HCT116 (cell line): ENCODE data around the gene SLC29A1. TPM values are rescaled to one million over a fixed set of nuclear protein-coding genes. Genes with fewer than 3 reads are reported as not detected.

ENCODE experiments used
- ATAC-seq: fragments of 200-7000 bp; cut with Tn5 transposase; 2 replicates; pipeline ENCODE4 v1.9.1; 2020; ENCODE audit warnings: mild to moderate bottlenecking, moderate library complexity
- BruUV-seq: library from RNA; stranded (reverse); fragments of 400-500 nt; replicated peaks from 2 replicates; lab custom pipeline; 2021; lab: Mats Ljungman, UMichigan
- CTCF ChIA-PET: fragments of 300-600 bp; sonication (Branson Sonifier 250); formaldehyde crosslinking; loops from one replicate; lab custom pipeline; 2021; ENCODE audit warnings: antibody characterized with exemption; lab: Charles Lee
- POLR2A ChIA-PET: fragments of 300-600, 350-600 bp; sonication (Branson Sonifier 250); formaldehyde crosslinking; loops from one replicate; lab custom pipeline; 2021; ENCODE audit warnings: antibody characterized with exemption; lab: Charles Lee
- RAD21 ChIA-PET, 2 experiments: fragments of 300-600 bp; sonication (Branson Sonifier 250); formaldehyde crosslinking; loops; one replicate each; lab custom pipeline; 2023; ENCODE audit warnings: low total read pairs in 2 of 2; ENCODE audit not compliant: uncharacterized antibody in 2 of 2, unreplicated experiment in 2 of 2, low non-redundant PET in 1 of 2; lab: Charles Lee
- DNase-seq: peaks from one replicate; pipeline ENCODE4 v3.0.0-alpha.2; 2010; ENCODE audit warnings: low read depth, low spot score
- H2AFZ ChIP-seq: fragments of 200-600 bp; shearing (Covaris generic), sonication (generic); 2 replicates; pipeline ENCODE4 v1.6.1; 2017; ENCODE audit warnings: low read depth, mixed run types, mixed read lengths, antibody characterized with exemption, low read length; ENCODE audit not compliant: poor library complexity, severe bottlenecking
- H3K27ac ChIP-seq: 2 replicates; pipeline ENCODE4 v1.5.1; 2012; ENCODE audit warnings: low read depth, low read length
- H3K27me3 ChIP-seq: fragments of 200-600 bp; sonication (generic); 2 replicates; pipeline ENCODE4 v1.6.1; 2016; ENCODE audit warnings: mixed run types, low read length, mixed read lengths; ENCODE audit not compliant: insufficient read depth
- H3K36me3 ChIP-seq, 2 experiments: fragments of 200-500 bp in 1 of 2; fragments of 200-600 bp in 1 of 2; sonication (Bioruptor generic) in 1 of 2; sonication (generic) in 1 of 2; 2 replicates each; pipeline versions ENCODE4 v1.5.1 to v1.6.1; 2014 to 2016; ENCODE audit warnings: low read length in 2 of 2, inconsistent platforms in 1 of 2, mixed read lengths in 1 of 2, mixed run types in 1 of 2; ENCODE audit not compliant: insufficient read depth in 2 of 2, control insufficient read depth in 1 of 2
- H3K4me1 ChIP-seq, 2 experiments: fragments of 200-600 bp in 1 of 2; sonication (generic) in 1 of 2; 2 replicates each; pipeline versions ENCODE4 v1.5.1 to v1.6.1; 2012 to 2017; ENCODE audit warnings: low read length in 2 of 2, inconsistent platforms in 1 of 2, mild to moderate bottlenecking in 1 of 2, mixed read lengths in 1 of 2, mixed run types in 1 of 2, moderate library complexity in 1 of 2; ENCODE audit not compliant: insufficient read depth in 2 of 2, control insufficient read depth in 1 of 2
- H3K4me2 ChIP-seq: fragments of 200-600 bp; sonication (generic); 2 replicates; pipeline ENCODE4 v1.6.1; 2017; ENCODE audit warnings: mixed run types, low read length, mixed read lengths
- H3K4me3 ChIP-seq, 2 experiments: fragments of 200-600 bp in 1 of 2; sonication (generic) in 1 of 2; replicated peaks in 1 of 2; 2 replicates each; pipeline ENCODE4 v1.5.1; 2011 to 2016; ENCODE audit warnings: low read length in 2 of 2, control low read depth in 1 of 2, low read depth in 1 of 2, mild to moderate bottlenecking in 1 of 2, mixed read lengths in 1 of 2, mixed run types in 1 of 2
- H3K79me2 ChIP-seq: fragments of 200-600 bp; sonication (generic); 2 replicates; pipeline ENCODE4 v1.6.1; 2017; ENCODE audit warnings: mild to moderate bottlenecking, mixed run types, low read length, moderate library complexity, mixed read lengths; ENCODE audit not compliant: insufficient read depth
- H3K9ac ChIP-seq: fragments of 200-600 bp; sonication (generic); 2 replicates; pipeline ENCODE4 v1.6.1; 2016; ENCODE audit warnings: low read length, mixed read lengths
- H3K9me2 ChIP-seq: fragments of 200-600 bp; sonication (generic), shearing (Covaris generic); 2 replicates; pipeline ENCODE4 v1.6.1; 2017; ENCODE audit warnings: mixed run types, mild to moderate bottlenecking, moderate library complexity; ENCODE audit not compliant: insufficient read depth
- H3K9me3 ChIP-seq, 2 experiments: fragments of 200-500 bp in 1 of 2; fragments of 200-600 bp in 1 of 2; sonication (Bioruptor generic) in 1 of 2; sonication (generic) in 1 of 2; 2 replicates each; pipeline ENCODE4 v1.6.1; 2014 to 2017; ENCODE audit warnings: low read length in 2 of 2, mixed read lengths in 2 of 2, inconsistent platforms in 1 of 2, low read depth in 1 of 2, mild to moderate bottlenecking in 1 of 2, mixed run types in 1 of 2, moderate library complexity in 1 of 2; ENCODE audit not compliant: control insufficient read depth in 1 of 2, insufficient read depth in 1 of 2
- H4K20me1 ChIP-seq: fragments of 200-600 bp; sonication (generic), shearing (Covaris generic); 2 replicates; pipeline ENCODE4 v1.6.1; 2017; ENCODE audit warnings: mixed run types, mild to moderate bottlenecking, moderate library complexity; ENCODE audit not compliant: insufficient read depth
- ELF1 ChIP-seq: IDR thresholded peaks from 2 replicates; pipeline ENCODE4 v1.6.1; 2012; ENCODE audit warnings: low read depth, borderline replicate concordance
- SIN3A ChIP-seq: IDR thresholded peaks from 2 replicates; pipeline ENCODE4 v1.6.1; 2012; ENCODE audit warnings: low read depth
- ZFX ChIP-seq: fragments of 450-650 bp; IDR thresholded peaks from 2 replicates; pipeline ENCODE4 v1.6.1; 2017
- ZNF274 ChIP-seq: fragments of 200-500 bp; sonication (Bioruptor generic); IDR thresholded peaks from 2 replicates; pipeline ENCODE4 v1.6.1; 2014; ENCODE audit warnings: mild to moderate bottlenecking, low read depth, low read length, inconsistent platforms
- intact Hi-C: fragments of 100-400 bp; cut with micrococcal nuclease; formaldehyde crosslinking; loops from 2 replicates; pipeline ENCODE4 v1.10.0; 2022
- total RNA-seq: library from RNA; stranded (reverse); gene quantifications from one replicate; pipeline ENCODE4 v1.2.1, GENCODE V29; 2021; ENCODE audit not compliant: unreplicated experiment
- TF ChIP-seq, protein P1 (sequence below): IDR thresholded peaks from 2 replicates; pipeline ENCODE4 v1.6.1; 2012; ENCODE audit warnings: low read depth

Gene SLC29A1
- total RNA-seq, 1 experiment from 2014 or later = 67.6 TPM

DNA sequence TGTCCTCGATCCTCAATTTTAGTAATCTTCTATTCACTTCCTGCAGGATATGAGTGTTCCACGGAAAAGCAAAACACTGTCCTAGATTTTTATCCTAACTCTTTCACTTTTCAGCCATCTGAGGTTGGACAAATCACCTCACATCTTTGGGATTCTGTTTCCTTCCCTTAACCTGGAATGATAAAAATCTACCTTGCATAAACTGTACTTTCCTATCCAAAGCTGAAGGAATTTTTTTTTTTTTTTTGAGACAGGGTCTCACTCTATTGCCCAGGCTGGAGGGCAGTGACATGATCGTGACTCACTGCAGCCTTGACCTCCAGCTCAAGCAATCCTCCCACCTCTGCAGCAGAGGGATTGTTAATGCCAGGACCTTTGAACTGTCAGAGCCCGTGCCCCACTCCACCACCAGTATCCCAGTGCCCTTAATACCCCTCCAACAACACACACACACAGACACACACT lies 44.3 kb upstream of the SLC29A1 start:
- H3K36me3 ChIP-seq = no peaks in the 10 kb centered on the region
- CTCF ChIA-PET = no interaction called here
- POLR2A ChIA-PET = interaction anchor here (0.9 kb wide), 1 partner anchor 18 kb away, joined by 3 read pairs; no protein-coding TSS in a partner anchor
- no peak overlapping the region for H3K9ac ChIP-seq
- RAD21 ChIA-PET = interaction anchor here in 1 of 2 experiments (0.7 kb wide), 1 partner anchor 52 kb away, joined by 3 read pairs; no protein-coding TSS in a partner anchor
- H3K9me3 ChIP-seq = no peaks in the 10 kb centered on the region
- intact Hi-C loops = no loop called here
- H3K27ac ChIP-seq = no peak overlapping the region
- no peak for ATAC-seq
- H3K4me2 ChIP-seq = no peak overlapping the region
- no peak overlapping the region for H2AFZ ChIP-seq
- DNase-seq = no peak
- peaks cover 0 to 12% of the 10 kb centered on the region in 2 experiments; a peak in 1 of 4 replicates for H3K4me1 ChIP-seq
- no peaks in the 10 kb centered on the region for H4K20me1 ChIP-seq
- TF ChIP-seq ZNF274 (no peak), SIN3A (no peak)
- TF ChIP-seq, protein P1, sequence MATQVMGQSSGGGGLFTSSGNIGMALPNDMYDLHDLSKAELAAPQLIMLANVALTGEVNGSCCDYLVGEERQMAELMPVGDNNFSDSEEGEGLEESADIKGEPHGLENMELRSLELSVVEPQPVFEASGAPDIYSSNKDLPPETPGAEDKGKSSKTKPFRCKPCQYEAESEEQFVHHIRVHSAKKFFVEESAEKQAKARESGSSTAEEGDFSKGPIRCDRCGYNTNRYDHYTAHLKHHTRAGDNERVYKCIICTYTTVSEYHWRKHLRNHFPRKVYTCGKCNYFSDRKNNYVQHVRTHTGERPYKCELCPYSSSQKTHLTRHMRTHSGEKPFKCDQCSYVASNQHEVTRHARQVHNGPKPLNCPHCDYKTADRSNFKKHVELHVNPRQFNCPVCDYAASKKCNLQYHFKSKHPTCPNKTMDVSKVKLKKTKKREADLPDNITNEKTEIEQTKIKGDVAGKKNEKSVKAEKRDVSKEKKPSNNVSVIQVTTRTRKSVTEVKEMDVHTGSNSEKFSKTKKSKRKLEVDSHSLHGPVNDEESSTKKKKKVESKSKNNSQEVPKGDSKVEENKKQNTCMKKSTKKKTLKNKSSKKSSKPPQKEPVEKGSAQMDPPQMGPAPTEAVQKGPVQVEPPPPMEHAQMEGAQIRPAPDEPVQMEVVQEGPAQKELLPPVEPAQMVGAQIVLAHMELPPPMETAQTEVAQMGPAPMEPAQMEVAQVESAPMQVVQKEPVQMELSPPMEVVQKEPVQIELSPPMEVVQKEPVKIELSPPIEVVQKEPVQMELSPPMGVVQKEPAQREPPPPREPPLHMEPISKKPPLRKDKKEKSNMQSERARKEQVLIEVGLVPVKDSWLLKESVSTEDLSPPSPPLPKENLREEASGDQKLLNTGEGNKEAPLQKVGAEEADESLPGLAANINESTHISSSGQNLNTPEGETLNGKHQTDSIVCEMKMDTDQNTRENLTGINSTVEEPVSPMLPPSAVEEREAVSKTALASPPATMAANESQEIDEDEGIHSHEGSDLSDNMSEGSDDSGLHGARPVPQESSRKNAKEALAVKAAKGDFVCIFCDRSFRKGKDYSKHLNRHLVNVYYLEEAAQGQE = no peak
- no peak overlapping the region for H3K4me3 ChIP-seq
- no peaks in the 10 kb centered on the region for H3K79me2 ChIP-seq
- no peaks in the 10 kb centered on the region for H3K9me2 ChIP-seq
- BruUV-seq = no TSS peak
- H3K27me3 ChIP-seq = no peaks in the 10 kb centered on the region

- no peaks in the 10 kb centered on the region for H3K36me3 ChIP-seq
- no peaks in the 10 kb centered on the region for H4K20me1 ChIP-seq
- H2AFZ ChIP-seq = no peak overlapping the region
- no peaks in the 10 kb centered on the region for H3K9me3 ChIP-seq
- no peak overlapping the region for H3K4me3 ChIP-seq
- peaks cover 0 to 11% of the 10 kb centered on the region in 2 experiments; a peak in 1 of 4 replicates for H3K4me1 ChIP-seq
- H3K27me3 ChIP-seq = no peaks in the 10 kb centered on the region
- H3K4me2 ChIP-seq = no peak overlapping the region
- H3K9me2 ChIP-seq = no peaks in the 10 kb centered on the region
- intact Hi-C loops = no loop called here
- TF ChIP-seq ELF1 (no peak), ZFX (no peak)
- H3K27ac ChIP-seq = no peak overlapping the region
- H3K9ac ChIP-seq = no peak overlapping the region
- ChIA-PET POLR2A (interaction anchor here (0.9 kb wide), 1 partner anchor 18 kb away, joined by 3 read pairs; no protein-coding TSS in a partner anchor), CTCF (no interaction called here), RAD21 (interaction anchor here in 1 of 2 experiments (0.7 kb wide), 1 partner anchor 51 kb away, joined by 3 read pairs; no protein-coding TSS in a partner anchor)
- no TSS peak for BruUV-seq
- no peaks in the 10 kb centered on the region for H3K79me2 ChIP-seq
- DNase-seq (no peak), ATAC-seq (no peak)
Observed at GRCh38 chr6:44179648-44180047, 43.7 kb upstream of the SLC29A1 start.
